D721Med (cell line): ENCODE measurements around the gene MINDY3.

ENCODE experiments used
- DNase-seq: peaks from one replicate; pipeline ENCODE4 v3.0.0; 2011; ENCODE audit warnings: low spot score; ENCODE audit not compliant: insufficient read length
- FAIRE-seq: peaks from 2 replicates; lab custom pipeline; 2011; peaks lifted over from hg19 to GRCh38; lab: Jason Lieb, UNC
- CTCF ChIP-seq: IDR thresholded peaks from 2 replicates; pipeline ENCODE4 v1.5.1; 2012; ENCODE audit warnings: mild to moderate bottlenecking, control low read depth; ENCODE audit not compliant: insufficient read depth; ENCODE audit errors: missing control alignments

MINDY3 gene

GRCh38 chr10:15759265-15759664 lies 101.0 kb downstream of the MINDY3 start:
- DNase-seq (no peak), FAIRE-seq (no peak)
- TF ChIP-seq CTCF, result no peak

GRCh38 chr10:15758618-15759017 lies 101.7 kb downstream of the MINDY3 start:
- DNase-seq, result no peak
- TF ChIP-seq CTCF, result no peak
- no peak for FAIRE-seq

GRCh38 chr10:15754937-15755336 lies 105.4 kb downstream of the MINDY3 start:
- TF ChIP-seq CTCF, result no peak
- DNase-seq, result no peak
- FAIRE-seq, result no peak

GRCh38 chr10:15751046-15751445 lies 109.3 kb downstream of the MINDY3 start:
- DNase-seq (no peak), FAIRE-seq (no peak)
- no peak for TF ChIP-seq CTCF

GRCh38 chr10:15748126-15748525 lies 112.2 kb downstream of the MINDY3 start:
- FAIRE-seq, result no peak
- no peak for TF ChIP-seq CTCF
- no peak for DNase-seq

GRCh38 chr10:15747632-15748031 lies 112.7 kb downstream of the MINDY3 start:
- DNase-seq (no peak), FAIRE-seq (no peak)
- TF ChIP-seq CTCF, result no peak

- DNase-seq, result no peak
- FAIRE-seq, result no peak
- no peak for TF ChIP-seq CTCF
These were observed 114.6 kb downstream of the MINDY3 start for GRCh38 chr10:15745751-15746150.
